ENCODE data around the gene TTC34. TPM values are rescaled to one million over a fixed set of nuclear protein-coding genes. Genes with fewer than 3 reads are reported as not detected.
"Not testable (repeated sequence)": the region's sequence is repeated elsewhere in the genome, so short reads cannot be mapped to it uniquely, and the experiment has no call there.

TTC34 gene
- total RNA-seq, 1 experiment from 2014 or later, result 0.61 TPM

DNA sequence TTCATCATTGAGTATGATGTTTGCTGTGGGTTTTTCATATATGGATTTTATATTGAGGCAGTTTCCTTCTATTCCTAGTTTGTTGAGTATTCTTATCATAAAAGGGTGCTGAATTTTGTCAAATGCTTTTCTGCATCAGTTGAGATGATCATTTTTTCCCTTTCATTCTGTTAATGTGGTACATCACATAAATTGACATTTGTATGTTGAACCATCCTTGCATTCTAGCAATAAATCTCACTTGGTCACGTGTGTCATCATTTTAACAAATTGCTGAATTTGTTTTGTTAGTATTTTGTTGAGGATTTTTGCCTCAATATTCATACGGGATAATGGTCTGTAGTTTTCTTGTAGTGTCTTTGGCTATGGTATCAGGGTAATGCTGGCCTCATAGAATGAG is 19.9 kb downstream of the TTC34 start:
- ATAC-seq, result no peak
- peaks cover 17% of the 10 kb centered on the region for H3K27me3 Mint-ChIP-seq (ENCODE audit: low read depth)
- TF ChIP-seq, protein P1, sequence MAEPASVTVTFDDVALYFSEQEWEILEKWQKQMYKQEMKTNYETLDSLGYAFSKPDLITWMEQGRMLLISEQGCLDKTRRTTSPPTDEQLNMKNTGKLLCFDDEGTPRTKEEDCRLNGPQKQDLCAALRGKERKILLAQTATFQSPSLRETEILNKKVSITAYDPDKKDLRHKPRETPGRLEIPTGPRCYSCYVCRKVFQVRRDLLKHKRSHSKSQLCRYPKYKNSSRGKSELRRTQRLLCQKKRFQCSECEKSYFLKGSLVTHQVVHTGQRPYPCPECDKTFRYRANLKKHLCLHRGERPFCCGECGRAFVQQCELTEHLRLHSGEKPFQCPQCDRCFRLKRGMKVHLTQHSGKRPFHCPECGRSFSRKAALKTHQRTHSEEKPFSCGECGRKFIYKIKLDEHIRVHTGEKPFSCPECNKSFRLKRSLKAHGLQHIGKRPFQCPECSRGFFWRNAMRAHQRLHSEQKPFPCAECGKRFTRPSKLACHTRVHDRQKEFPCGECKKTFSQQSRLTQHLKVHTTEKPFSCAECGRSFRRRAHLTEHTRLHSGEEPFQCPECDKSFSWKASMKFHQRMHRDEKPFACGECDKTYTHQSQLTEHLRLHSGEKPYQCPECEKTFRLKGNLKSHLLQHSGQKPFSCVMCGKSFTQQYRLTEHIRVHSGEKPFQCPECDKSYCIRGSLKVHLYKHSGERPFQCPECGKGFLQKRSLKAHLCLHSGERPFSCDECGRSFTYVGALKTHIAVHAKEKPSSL (CRISPR knock-in tag; conservative IDR thresholded peaks at IDR 0.05), result no peak
- TF ChIP-seq CREB1 (CRISPR knock-in tag; IDR thresholded peaks at IDR 0.05) (no peak), KAT7 (CRISPR knock-in tag; IDR thresholded peaks at IDR 0.05; ENCODE audit: borderline replicate concordance) (no peak), ZNF121 (CRISPR knock-in tag; IDR thresholded peaks at IDR 0.05) (no peak), MXD4 (CRISPR knock-in tag; IDR thresholded peaks at IDR 0.05; ENCODE audit: borderline replicate concordance) (no peak), TEAD1 (CRISPR knock-in tag; IDR thresholded peaks at IDR 0.05) (no peak), SOX15 (CRISPR knock-in tag; IDR thresholded peaks at IDR 0.05) (no peak), ZNF263 (CRISPR knock-in tag; IDR thresholded peaks at IDR 0.05; ENCODE audit: low read depth) (no peak), TEAD4 (CRISPR knock-in tag; IDR thresholded peaks at IDR 0.05) (no peak)
- TF ChIP-seq, protein P2, sequence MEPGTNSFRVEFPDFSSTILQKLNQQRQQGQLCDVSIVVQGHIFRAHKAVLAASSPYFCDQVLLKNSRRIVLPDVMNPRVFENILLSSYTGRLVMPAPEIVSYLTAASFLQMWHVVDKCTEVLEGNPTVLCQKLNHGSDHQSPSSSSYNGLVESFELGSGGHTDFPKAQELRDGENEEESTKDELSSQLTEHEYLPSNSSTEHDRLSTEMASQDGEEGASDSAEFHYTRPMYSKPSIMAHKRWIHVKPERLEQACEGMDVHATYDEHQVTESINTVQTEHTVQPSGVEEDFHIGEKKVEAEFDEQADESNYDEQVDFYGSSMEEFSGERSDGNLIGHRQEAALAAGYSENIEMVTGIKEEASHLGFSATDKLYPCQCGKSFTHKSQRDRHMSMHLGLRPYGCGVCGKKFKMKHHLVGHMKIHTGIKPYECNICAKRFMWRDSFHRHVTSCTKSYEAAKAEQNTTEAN (CRISPR knock-in tag; IDR thresholded peaks at IDR 0.05), result no peak
- TF ChIP-seq, protein P3, sequence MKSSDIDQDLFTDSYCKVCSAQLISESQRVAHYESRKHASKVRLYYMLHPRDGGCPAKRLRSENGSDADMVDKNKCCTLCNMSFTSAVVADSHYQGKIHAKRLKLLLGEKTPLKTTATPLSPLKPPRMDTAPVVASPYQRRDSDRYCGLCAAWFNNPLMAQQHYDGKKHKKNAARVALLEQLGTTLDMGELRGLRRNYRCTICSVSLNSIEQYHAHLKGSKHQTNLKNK (CRISPR knock-in tag; IDR thresholded peaks at IDR 0.05), result no peak
- TF ChIP-seq, protein P4, sequence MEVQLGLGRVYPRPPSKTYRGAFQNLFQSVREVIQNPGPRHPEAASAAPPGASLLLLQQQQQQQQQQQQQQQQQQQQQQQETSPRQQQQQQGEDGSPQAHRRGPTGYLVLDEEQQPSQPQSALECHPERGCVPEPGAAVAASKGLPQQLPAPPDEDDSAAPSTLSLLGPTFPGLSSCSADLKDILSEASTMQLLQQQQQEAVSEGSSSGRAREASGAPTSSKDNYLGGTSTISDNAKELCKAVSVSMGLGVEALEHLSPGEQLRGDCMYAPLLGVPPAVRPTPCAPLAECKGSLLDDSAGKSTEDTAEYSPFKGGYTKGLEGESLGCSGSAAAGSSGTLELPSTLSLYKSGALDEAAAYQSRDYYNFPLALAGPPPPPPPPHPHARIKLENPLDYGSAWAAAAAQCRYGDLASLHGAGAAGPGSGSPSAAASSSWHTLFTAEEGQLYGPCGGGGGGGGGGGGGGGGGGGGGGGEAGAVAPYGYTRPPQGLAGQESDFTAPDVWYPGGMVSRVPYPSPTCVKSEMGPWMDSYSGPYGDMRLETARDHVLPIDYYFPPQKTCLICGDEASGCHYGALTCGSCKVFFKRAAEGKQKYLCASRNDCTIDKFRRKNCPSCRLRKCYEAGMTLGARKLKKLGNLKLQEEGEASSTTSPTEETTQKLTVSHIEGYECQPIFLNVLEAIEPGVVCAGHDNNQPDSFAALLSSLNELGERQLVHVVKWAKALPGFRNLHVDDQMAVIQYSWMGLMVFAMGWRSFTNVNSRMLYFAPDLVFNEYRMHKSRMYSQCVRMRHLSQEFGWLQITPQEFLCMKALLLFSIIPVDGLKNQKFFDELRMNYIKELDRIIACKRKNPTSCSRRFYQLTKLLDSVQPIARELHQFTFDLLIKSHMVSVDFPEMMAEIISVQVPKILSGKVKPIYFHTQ (CRISPR knock-in tag; IDR thresholded peaks at IDR 0.05), result no peak
- TF ChIP-seq, protein P5, sequence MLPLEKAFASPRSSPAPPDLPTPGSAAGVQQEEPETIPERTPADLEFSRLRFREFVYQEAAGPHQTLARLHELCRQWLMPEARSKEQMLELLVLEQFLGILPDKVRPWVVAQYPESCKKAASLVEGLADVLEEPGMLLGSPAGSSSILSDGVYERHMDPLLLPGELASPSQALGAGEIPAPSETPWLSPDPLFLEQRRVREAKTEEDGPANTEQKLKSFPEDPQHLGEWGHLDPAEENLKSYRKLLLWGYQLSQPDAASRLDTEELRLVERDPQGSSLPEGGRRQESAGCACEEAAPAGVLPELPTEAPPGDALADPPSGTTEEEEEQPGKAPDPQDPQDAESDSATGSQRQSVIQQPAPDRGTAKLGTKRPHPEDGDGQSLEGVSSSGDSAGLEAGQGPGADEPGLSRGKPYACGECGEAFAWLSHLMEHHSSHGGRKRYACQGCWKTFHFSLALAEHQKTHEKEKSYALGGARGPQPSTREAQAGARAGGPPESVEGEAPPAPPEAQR (CRISPR knock-in tag; IDR thresholded peaks at IDR 0.05), result no peak
- no peak overlapping the region for H3K4me3 Mint-ChIP-seq
- peaks cover 55% of the 10 kb centered on the region for H3K9me3 Mint-ChIP-seq
- H3K4me1 Mint-ChIP-seq, result no peaks in the 10 kb centered on the region
- CTCF ChIA-PET, result no interaction called here
- no peak for DNase-seq (ENCODE audit: low spot score)
- H3K27ac Mint-ChIP-seq, result no peak overlapping the region
- POLR2A ChIA-PET, result no interaction called here
- H3K36me3 Mint-ChIP-seq, result peaks cover 37% of the 10 kb centered on the region

DNA sequence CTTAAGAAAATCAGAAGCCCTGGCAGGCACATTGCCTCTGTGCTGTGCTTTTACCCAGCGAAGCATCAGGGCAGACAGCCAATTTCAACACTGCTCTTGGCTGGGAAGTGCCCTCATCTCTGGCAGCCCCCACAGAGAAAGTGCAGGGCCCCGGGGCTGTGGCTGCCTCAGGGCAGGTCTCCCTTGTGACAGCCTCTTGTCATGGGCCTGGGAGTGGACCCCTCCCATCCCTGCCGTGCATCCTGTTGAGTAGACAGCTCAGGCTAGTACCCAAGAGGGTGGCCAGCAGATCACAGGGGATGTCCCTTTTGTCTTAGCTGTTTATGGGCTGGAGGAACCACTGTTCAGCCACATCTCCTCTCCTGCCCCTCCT is 23.3 kb downstream of the TTC34 start:
- no peaks in the 10 kb centered on the region for H3K4me1 Mint-ChIP-seq
- peaks cover 33% of the 10 kb centered on the region for H3K36me3 Mint-ChIP-seq
- DNase-seq (ENCODE audit: low spot score) (no peak), ATAC-seq (no peak)
- CTCF ChIA-PET, result no interaction called here
- TF ChIP-seq GABPB1 (CRISPR knock-in tag; IDR thresholded peaks at IDR 0.05), result no peak
- POLR2A ChIA-PET, result no interaction called here
- peaks cover 14% of the 10 kb centered on the region for H3K27me3 Mint-ChIP-seq (ENCODE audit: low read depth)
- no peak overlapping the region for H3K4me3 Mint-ChIP-seq
- H3K9me3 Mint-ChIP-seq, result peaks cover 42% of the 10 kb centered on the region
- H3K27ac Mint-ChIP-seq, result no peak overlapping the region

DNA sequence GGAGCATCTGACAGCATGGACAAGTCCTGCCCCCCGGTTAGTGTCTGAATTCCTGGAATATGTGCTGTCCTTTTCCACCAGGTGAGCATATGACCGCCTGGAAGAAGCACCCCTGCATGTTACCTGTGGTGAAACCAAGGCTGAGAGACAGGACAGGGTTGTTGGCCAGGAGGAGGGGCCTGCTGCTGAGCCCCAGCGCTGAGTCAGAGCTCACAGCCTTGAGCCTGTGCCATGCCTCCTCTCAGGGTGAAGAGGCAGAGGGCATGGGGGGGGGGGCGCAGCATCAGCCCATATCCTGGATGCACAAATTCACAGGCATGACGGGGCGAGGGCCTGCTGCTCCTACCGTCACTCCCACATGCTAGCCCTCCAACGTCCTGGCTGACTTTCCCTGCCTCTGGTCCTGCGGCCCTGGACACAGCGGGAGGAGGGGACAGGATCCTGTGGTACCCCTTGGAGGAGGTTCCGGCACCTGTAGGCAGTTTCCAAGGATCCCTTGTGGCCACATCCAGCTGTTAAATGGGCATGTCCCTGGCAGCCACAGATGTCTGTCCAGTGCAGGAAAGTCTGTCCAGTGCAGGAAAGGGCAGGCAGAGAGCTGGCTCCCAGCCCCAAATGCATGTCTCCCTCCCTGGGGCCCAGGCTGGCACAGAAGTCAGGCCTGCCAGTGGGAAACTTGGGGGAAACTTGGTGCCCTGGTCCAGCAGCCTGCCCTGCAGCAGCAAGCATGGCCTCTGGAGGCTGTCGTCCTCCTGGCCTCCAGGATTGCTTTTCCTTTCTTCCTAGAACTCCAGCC is 23.9 kb downstream of the TTC34 start:
- DNase-seq (ENCODE audit: low spot score) (no peak), ATAC-seq (no peak)
- Mint-ChIP-seq H3K27me3 (ENCODE audit: low read depth) (peaks cover 13% of the 10 kb centered on the region), H3K4me3 (no peak overlapping the region), H3K36me3 (peaks cover 31% of the 10 kb centered on the region), H3K9me3 (peaks cover 38% of the 10 kb centered on the region), H3K4me1 (no peaks in the 10 kb centered on the region), H3K27ac (no peak overlapping the region)
- no peak for TF ChIP-seq ZNF232 (CRISPR knock-in tag; IDR thresholded peaks at IDR 0.05)
- ChIA-PET POLR2A (no interaction called here), CTCF (no interaction called here)

DNA sequence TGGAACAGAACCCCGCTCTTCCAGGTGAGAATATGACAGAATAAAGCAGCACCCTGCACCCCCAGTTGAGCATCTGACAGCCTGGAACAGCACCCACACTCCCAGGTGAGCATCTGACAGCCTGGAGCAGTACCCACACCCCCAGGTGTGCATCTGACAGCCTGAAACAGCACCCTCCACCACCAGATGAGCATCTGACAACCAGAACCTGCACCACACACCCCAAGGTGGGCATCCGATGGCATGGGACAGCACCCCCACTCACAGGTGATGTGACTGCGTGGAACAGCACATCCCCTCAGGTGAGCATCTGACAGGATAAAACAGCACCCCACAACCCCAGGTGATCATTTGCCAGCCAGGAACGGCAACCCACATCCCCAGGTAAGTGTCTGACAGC is 26.2 kb downstream of the TTC34 start:
- Mint-ChIP-seq H3K36me3 (peaks cover 15% of the 10 kb centered on the region), H3K9me3 (peaks cover 15% of the 10 kb centered on the region)
- ATAC-seq; H3K4me1 Mint-ChIP-seq; H3K27me3 Mint-ChIP-seq (ENCODE audit: low read depth); CTCF ChIA-PET; H3K4me3 Mint-ChIP-seq; DNase-seq (ENCODE audit: low spot score); H3K27ac Mint-ChIP-seq; POLR2A ChIA-PET: not testable (repeated sequence)

DNA sequence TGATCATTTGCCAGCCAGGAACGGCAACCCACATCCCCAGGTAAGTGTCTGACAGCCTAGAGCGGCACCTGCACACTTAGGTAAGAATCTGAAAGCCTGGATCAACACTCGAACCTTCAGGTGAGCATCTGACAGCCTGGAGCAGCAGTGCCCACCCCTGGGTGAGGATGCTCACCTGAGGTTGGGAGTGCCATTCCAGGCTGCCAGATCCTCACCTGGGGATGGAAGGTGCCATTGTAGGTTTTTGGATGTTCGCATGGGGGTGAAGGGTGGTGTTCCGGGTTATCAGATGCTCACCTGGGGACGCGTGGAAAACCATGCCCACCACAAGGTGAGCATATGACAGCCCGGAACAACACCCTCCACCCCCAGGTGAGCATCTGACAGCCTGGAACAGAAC is 33.4 kb downstream of the TTC34 start:
- H3K36me3 Mint-ChIP-seq, POLR2A ChIA-PET, ATAC-seq: not testable (repeated sequence)

DNA sequence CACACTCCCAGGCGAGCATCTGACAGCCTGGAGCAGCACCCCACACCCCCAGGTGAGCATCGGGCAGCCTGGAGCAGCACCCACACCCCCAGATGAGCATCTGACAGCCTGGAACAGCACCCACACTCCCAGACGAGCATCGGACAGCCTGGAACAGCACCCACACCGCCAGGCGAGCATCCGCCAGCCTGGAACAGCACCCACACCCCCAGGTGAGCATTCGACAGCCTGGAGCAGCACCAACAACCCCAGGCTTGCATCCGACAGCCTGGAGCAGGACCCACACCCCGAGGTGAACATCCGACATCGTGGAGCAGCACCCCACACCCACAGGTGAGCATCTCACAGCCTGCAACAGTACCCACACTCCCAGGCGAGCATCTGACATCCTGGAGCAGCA is 42.1 kb downstream of the TTC34 start:
- H3K4me3 Mint-ChIP-seq; H3K27me3 Mint-ChIP-seq (ENCODE audit: low read depth); POLR2A ChIA-PET; H3K9me3 Mint-ChIP-seq; CTCF ChIA-PET; H3K4me1 Mint-ChIP-seq; H3K27ac Mint-ChIP-seq; ATAC-seq; H3K36me3 Mint-ChIP-seq; DNase-seq (ENCODE audit: low spot score): not testable (repeated sequence)

More for the DNA sequence above, 33.4 kb downstream of the TTC34 start:
- H3K4me3 Mint-ChIP-seq; H3K27me3 Mint-ChIP-seq (ENCODE audit: low read depth); H3K27ac Mint-ChIP-seq; H3K9me3 Mint-ChIP-seq; H3K4me1 Mint-ChIP-seq; DNase-seq (ENCODE audit: low spot score); CTCF ChIA-PET: not testable (repeated sequence)
